Measurements from ENCODE around the gene CHRM4.
"Not testable (repeated sequence)": the region's sequence is repeated elsewhere in the genome, so short reads cannot be mapped to it uniquely, and the experiment has no call there.

Gene CHRM4

DNA sequence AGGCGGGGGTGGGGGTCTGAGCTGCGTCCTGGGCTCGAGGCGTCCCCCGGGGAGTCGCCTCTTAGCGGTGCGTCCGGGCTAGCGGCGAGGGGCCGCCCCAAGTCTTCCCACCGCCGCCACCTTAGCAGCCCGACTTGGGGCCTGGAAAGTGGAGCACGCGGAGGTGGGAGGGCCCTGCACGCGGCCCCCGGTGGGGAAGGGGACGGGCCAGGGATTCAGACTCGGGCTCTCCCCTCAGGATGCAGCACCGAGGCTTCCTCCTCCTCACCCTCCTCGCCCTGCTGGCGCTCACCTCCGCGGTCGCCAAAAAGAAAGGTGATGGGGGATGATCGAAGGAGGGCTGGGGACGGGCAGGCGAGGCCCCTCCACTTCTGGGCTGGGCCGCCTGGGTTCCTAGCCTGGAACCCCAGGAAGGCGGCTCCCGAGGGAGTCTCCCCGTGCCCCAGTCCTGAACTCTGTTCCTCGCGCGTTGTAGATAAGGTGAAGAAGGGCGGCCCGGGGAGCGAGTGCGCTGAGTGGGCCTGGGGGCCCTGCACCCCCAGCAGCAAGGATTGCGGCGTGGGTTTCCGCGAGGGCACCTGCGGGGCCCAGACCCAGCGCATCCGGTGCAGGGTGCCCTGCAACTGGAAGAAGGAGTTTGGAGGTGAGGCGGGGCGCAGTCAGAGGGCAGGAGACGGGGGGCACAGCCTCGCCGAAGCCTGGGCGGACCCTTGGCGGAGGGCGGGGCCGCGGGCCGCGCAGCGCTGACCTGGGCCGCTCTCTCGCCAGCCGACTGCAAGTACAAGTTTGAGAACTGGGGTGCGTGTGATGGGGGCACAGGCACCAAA lies 9.5 kb downstream of the CHRM4 start:
- DNase-seq, result no peak

- peak; percentile 10 for DNase-seq
Measured at GRCh38 chr11:46381048-46381818, 10.3 kb downstream of the CHRM4 start, which contains the start of gene MDK. MDK (plus strand) TSS chr11:46381669; CDS start chr11:46382058, 389 bp downstream.

GRCh38 chr11:46380340-46381047 lies 11.1 kb downstream of the CHRM4 start:
- DNase-seq, result peak; percentile 25

GRCh38 chr11:46379482-46380293 lies 11.9 kb downstream of the CHRM4 start:
- not testable (repeated sequence) for DNase-seq

DNA sequence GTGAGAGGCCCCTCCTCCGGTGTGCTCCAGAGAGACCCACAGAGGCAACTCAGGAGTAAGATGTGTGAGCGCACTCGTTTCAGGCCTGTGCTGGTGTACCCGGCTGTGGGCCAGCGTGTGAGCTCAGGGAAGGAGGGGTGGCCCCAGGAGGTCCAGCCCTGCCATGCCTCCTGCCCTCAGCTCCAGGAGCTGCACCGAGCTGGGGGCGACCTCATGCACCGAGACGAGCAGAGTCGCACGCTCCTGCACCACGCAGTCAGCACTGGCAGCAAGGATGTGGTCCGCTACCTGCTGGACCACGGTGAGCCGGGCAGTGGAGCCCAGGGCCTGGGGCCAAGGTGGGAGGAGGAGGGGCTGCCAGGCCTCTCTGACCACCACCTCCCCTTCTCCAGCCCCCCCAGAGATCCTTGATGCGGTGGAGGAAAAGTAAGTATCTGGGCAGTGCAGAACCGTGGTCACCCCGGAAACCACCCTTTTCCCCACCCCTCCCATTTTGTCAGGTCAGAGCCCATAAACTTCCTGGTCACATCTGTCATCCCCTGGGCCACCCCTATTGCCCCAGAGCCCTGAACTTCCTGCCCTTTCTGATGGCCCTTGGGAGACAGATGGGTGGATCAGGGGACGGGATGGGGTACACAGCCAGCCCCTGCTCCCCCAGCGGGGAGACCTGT lies 12.6 kb downstream of the CHRM4 start:
- no peak for DNase-seq

GRCh38 chr11:46378296-46378695 lies 13.3 kb downstream of the CHRM4 start:
- no peak for DNase-seq

DNA sequence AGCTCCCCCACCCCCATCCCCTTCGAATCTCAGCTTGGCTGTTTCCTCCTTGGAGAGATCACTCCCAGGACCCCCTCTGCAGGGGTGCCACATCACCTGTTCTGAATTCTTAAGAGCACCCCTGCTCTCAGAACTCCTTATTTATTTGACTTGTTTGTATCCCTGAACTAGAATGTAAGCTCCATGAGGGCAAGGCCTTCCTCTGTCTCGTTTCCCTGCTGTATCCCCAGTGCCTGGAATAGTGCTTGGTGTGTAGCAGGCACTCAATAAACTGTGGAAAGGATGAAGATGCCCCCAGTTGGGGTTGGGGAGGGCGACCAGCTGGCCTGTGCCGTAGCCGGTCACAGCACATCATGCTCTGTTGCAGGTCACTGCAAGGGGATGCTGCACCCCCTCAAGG lies 13.7 kb downstream of the CHRM4 start:
- no peak for DNase-seq

- no peak for DNase-seq
Measured at GRCh38 chr11:46377290-46377689, 14.3 kb downstream of the CHRM4 start.

- no peak for DNase-seq
Measured at GRCh38 chr11:46376258-46377050, 15.1 kb downstream of the CHRM4 start.

DNA sequence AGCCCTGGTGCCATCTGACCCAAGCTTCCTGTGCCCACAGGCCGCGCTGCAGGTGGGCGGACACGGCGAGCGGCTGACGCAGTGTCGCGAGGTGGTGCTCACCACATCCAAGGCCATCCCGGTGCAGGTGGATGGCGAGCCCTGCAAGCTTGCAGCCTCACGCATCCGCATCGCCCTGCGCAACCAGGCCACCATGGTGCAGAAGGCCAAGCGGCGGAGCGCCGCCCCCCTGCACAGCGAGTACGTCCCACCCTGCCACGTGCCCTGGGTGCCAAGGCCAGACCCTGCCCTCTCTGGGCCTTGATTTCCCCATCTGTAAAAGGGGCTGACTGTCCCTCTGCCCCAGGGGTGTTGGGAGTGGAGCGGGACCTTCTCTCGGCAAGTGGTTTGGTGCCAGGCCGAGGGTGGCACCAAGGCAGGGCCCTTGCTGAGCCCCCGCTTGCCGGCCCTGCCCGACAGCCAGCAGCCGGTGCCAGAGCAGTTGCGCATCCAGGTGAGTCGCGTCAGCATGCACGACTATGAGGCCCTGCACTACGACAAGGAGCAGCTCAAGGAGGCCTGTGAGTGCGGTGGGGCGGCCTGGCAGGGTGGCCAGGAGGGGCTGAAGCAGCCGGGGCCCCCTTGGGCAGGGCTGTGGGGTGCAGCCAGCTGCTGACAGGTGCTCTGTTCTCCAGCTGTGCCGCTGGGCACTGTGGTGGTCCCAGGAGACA lies 16.0 kb downstream of the CHRM4 start:
- DNase-seq, result no peak

- no peak for DNase-seq
Measured at GRCh38 chr11:46374815-46375214, 16.8 kb downstream of the CHRM4 start.

DNA sequence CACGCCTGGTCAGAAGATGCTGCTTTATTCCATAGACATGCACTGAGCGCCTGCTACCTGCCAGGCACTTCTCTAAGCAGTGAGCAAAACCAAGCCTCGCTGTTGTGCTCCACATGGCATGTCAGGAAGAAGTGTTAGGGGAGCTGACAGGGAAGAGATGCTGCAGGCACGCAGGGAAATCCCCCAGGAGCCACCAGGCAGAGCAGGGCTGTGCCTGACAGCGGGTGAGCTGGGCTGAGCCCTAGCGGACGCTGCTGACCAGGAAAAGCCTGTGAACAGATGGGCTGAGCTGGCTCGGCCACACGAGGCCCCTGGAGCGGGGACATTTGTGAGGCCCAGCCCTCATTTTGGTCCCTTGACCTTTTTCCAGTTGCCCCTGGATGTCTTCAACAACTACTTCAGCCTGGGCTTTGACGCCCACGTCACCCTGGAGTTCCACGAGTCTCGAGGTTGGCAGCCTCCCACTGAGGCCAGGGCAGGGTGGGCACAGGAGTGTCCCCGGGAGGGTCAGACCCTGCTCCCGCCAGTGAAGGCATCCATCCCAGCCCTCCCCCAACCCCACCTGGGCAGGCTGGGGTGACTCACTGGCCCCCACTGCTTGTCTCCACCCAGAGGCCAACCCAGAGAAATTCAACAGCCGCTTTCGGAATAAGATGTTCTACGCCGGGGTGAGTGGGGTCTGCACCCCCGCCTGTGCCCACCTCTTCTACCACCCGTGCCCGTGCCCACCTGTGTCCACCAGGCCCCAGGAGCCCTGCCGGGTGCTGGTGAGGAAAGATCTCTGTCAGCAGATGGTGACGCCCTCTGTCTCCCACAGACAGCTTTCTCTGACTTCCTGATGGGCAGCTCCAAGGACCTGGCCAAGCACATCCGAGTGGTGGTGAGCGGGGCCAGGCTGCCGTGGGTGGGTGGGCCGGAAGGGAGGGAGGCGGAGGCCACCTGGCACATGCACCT lies 17.5 kb downstream of the CHRM4 start:
- no peak for DNase-seq

DNA sequence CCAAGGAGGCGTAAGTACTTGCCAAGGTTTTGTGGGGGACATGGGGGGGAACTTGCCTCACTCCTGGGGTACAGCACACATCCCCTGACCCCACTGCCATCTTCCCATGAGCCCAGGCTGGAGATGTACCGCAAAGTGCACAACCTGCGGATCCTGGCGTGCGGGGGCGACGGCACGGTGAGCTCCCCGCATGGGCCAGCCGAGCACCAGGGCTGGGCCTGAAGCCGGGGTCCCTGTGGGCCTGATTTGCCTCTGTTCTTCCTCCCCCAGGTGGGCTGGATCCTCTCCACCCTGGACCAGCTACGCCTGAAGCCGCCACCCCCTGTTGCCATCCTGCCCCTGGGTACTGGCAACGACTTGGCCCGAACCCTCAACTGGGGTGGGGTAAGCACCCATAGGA lies 19.1 kb downstream of the CHRM4 start:
- not testable (repeated sequence) for DNase-seq

DNA sequence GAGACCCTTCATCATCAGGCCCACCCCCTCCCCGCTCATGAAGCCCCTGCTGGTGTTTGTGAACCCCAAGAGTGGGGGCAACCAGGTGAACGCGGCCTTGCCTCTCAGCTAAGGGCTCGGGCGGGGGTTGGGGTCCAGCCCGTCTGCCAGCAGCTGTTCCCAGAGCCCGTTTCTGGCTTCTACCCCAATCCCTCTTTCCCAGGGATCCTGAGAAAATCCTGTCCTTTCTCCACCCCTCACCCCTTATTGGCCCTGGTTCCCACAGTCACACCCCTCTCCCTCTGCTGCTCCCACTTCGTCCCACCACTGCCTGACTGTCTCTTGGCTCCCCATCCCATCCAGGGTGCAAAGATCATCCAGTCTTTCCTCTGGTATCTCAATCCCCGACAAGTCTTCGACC lies 19.5 kb downstream of the CHRM4 start:
- DNase-seq, result no peak

DNA sequence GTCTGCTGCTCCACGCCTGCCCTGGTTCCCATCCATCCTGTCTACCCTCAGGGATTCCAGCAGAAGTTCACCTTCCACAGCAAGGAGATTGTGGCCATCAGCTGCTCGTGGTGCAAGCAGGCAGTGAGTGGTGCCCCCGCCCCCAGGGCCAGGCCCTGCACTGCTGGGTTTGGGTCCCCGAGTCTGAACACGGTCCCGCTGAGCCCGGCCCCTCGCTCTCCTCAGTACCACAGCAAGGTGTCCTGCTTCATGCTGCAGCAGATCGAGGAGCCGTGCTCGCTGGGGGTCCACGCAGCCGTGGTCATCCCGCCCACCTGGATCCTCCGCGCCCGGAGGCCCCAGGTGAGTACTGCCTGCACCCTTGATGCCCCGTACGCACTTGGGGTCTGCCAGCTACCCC lies 20.3 kb downstream of the CHRM4 start:
- DNase-seq, result not testable (repeated sequence)

GRCh38 chr11:46370253-46370652 lies 21.3 kb downstream of the CHRM4 start:
- no peak for DNase-seq

DNA sequence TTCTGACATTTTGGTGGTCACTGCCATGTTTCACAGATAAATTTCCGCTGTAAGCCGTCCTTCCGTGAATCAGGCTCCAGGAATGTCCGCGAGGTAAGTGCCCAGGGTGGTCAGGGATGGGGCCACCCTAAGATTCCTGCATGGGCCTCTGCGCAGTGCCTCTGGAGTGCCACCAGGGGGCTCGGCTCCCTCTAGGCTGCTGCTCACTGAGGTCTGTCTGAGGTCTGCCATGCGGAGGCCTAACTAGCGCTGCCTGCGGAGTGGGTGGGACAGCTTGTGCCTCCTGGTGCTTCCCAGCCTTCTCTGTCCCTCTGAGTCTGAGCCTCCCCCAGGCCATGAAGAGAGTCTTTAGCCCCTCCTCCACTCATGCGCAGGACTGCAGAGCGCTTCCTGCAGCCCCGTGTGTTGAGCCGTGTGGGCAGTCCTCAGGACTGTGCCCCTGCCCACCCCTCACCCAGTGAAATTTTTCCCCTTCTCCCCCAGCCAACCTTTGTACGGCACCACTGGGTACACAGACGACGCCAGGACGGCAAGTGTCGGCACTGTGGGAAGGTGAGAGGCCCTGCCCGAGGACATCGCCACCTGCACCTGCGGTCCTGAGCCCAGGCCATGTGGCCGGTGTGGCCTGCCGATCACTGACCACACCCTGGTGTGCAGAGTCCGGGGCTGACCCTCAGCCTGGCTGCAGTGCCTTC lies 22.0 kb downstream of the CHRM4 start:
- DNase-seq, result peak; percentile 58

DNA sequence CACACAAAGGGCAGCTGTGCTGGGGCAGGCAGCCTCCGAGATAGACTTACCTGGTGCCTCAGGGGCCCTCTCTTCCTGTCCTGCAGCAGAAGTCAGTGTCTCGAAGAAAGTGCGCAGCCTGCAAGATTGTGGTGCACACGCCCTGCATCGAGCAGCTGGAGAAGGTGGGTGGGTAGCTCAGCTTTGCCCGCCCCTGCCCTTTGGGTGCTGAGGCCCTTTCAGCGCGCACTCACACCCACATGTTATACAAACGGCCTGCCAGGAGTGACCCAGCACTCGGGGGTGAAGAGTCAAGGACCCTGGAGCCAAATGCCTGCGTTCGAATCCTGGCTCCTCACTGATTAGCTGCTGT lies 23.7 kb downstream of the CHRM4 start:
- no peak for DNase-seq
